ENCODE results near the gene HTRA1. TPM values are rescaled to one million over a fixed set of nuclear protein-coding genes. Genes with fewer than 3 reads are reported as not detected.

Gene HTRA1
- total and polyA plus RNA-seq, 9 of the 15 experiments (the other 6 are each of a cell fraction or from before 2014, with no cell fraction given), result 0.06 to 0.16 (median 0.13) TPM; not detected in 5

DNA sequence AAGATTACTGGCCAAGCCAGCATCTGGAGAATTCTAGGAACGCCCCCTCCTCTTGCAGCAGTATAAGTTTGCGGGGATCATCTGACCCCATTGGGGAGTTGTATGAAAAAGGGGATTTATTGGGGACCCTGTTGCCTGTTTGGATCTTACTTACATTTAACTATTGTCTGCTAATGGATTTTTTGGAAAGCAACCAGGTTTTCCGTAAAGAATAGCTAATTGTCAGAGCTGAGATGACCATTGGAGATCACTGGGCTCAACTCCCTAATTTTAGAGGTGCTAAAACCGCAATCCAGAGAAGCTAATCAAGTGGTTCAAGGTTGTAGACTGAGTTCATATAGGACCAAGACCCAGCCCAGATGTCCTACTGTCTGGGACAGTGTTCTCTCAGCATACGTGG is 38.8 kb downstream of the HTRA1 start:
- no peaks in the 10 kb centered on the region for H3K4me1 ChIP-seq (replicated peaks in 1 of 2; ENCODE audit: control insufficient read depth in 2 of 2, insufficient read depth in 2 of 2, low read length in 2 of 2)
- H3K79me2 ChIP-seq (ENCODE audit: control insufficient read depth, insufficient read depth, low read length), result no peaks in the 10 kb centered on the region
- no peak overlapping the region for H3K4me3 ChIP-seq
- intact Hi-C loops (cut with micrococcal nuclease) (no loop called here), in situ Hi-C loops (cut with MboI) (no loop called here)
- H3K9me3 ChIP-seq (replicated peaks; ENCODE audit: control insufficient read depth, insufficient read depth, low read depth, low read length), result no peaks in the 10 kb centered on the region
- POLR2A ChIA-PET, result no interaction called here
- no peaks in the 10 kb centered on the region for H4K20me1 ChIP-seq (replicated peaks; ENCODE audit: control insufficient read depth, insufficient read depth, low read length)
- H3K9me1 ChIP-seq (ENCODE audit: control insufficient read depth, insufficient read depth, low read length), result no peaks in the 10 kb centered on the region
- BruUV-seq (replicated peaks), result no TSS peak
- no peak overlapping the region for H3K27ac ChIP-seq (ENCODE audit: extremely low read depth, low read depth, low read length)
- WGBS (ENCODE audit: insufficient coverage, low coverage, missing lambda C conversion rate), result 0% methylated on average over 4 of the region's 5 CpGs
- H2AFZ ChIP-seq (ENCODE audit: low read depth, low read length), result no peak overlapping the region
- FAIRE-seq (no peak), DNase-seq (ENCODE audit: extremely low read depth in 1 of 4, low spot score in 3 of 4) (no peak), ATAC-seq (no peak)
- H3K4me2 ChIP-seq (ENCODE audit: insufficient read depth, low read length), result no peak overlapping the region
- CTCF ChIA-PET (ENCODE audit: low intra/inter-chr PET ratio), result no interaction called here
- H3K36me3 ChIP-seq (ENCODE audit: control insufficient read depth, insufficient read depth, low read length), result no peaks in the 10 kb centered on the region
- peaks cover 2 to 9% of the 10 kb centered on the region in 2 experiments; a peak in 3 of 5 replicates for H3K27me3 ChIP-seq (ENCODE audit: control insufficient read depth in 2 of 2, insufficient read depth in 2 of 2, low read length in 2 of 2)
- TF ChIP-seq ATF3 (IDR thresholded peaks at IDR 0.05) (no peak), ATF3 (CRISPR knock-in tag; conservative IDR thresholded peaks at IDR 0.05) (no peak), ETS2 (tag; IDR thresholded peaks at IDR 0.05; ENCODE audit: borderline replicate concordance, poor library complexity, severe bottlenecking) (no peak)
- TF ChIP-seq, protein P1, sequence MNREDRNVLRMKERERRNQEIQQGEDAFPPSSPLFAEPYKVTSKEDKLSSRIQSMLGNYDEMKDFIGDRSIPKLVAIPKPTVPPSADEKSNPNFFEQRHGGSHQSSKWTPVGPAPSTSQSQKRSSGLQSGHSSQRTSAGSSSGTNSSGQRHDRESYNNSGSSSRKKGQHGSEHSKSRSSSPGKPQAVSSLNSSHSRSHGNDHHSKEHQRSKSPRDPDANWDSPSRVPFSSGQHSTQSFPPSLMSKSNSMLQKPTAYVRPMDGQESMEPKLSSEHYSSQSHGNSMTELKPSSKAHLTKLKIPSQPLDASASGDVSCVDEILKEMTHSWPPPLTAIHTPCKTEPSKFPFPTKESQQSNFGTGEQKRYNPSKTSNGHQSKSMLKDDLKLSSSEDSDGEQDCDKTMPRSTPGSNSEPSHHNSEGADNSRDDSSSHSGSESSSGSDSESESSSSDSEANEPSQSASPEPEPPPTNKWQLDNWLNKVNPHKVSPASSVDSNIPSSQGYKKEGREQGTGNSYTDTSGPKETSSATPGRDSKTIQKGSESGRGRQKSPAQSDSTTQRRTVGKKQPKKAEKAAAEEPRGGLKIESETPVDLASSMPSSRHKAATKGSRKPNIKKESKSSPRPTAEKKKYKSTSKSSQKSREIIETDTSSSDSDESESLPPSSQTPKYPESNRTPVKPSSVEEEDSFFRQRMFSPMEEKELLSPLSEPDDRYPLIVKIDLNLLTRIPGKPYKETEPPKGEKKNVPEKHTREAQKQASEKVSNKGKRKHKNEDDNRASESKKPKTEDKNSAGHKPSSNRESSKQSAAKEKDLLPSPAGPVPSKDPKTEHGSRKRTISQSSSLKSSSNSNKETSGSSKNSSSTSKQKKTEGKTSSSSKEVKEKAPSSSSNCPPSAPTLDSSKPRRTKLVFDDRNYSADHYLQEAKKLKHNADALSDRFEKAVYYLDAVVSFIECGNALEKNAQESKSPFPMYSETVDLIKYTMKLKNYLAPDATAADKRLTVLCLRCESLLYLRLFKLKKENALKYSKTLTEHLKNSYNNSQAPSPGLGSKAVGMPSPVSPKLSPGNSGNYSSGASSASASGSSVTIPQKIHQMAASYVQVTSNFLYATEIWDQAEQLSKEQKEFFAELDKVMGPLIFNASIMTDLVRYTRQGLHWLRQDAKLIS (CRISPR knock-in tag; IDR thresholded peaks at IDR 0.05), result no peak
- TF ChIP-seq, protein P2, sequence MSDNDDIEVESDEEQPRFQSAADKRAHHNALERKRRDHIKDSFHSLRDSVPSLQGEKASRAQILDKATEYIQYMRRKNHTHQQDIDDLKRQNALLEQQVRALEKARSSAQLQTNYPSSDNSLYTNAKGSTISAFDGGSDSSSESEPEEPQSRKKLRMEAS (CRISPR knock-in tag; IDR thresholded peaks at IDR 0.05), result no peak
- H3K9ac ChIP-seq (ENCODE audit: insufficient read depth in 1 of 2, low read depth in 2 of 2, low read length in 2 of 2), result no peak overlapping the region

Measured in K562 (cell line).